IMR-90 (cell line): ENCODE results near the gene SBF1. TPM values are rescaled to one million over a fixed set of nuclear protein-coding genes. Genes with fewer than 3 reads are reported as not detected.

Experiments used
- ATAC-seq: fragments of 200-7000 bp; cut with Tn5 transposase; 2 replicates; pipeline ENCODE4 v1.9.1; 2020; ENCODE audit warnings: low read depth, mild to moderate bottlenecking, moderate library complexity
- BruUV-seq: library from RNA; stranded (reverse); fragments of 400-500 nt; replicated peaks from 2 replicates; lab custom pipeline; 2021; lab: Mats Ljungman, UMichigan
- CTCF ChIA-PET: fragments of 300-600 bp; formaldehyde crosslinking; extraction: SDS; loops from one replicate; lab custom pipeline; 2021; ENCODE audit warnings: antibody characterized with exemption; lab: Yijun Ruan, JAX
- POLR2A ChIA-PET: fragments of 300-600 bp; sonication (Branson Sonifier 250); formaldehyde crosslinking; loops from one replicate; lab custom pipeline; 2022; ENCODE audit warnings: antibody characterized with exemption; ENCODE audit not compliant: unreplicated experiment; lab: Charles Lee
- DNase-seq: peaks from one replicate; pipeline ENCODE4 v3.0.0; 2013
- H2AFZ ChIP-seq: replicated peaks from 2 replicates; pipeline ENCODE3; 2013; ENCODE audit warnings: low read length, mild to moderate bottlenecking; ENCODE audit not compliant: poor library complexity
- H2AK5ac ChIP-seq: 2 replicates; pipeline ENCODE4 v1.6.1; 2013; ENCODE audit warnings: low read depth, low read length, inconsistent platforms
- H2AK9ac ChIP-seq: replicated peaks from 2 replicates; pipeline ENCODE3; 2013; ENCODE audit warnings: mild to moderate bottlenecking, low read depth, low read length, moderate library complexity; ENCODE audit not compliant: poor library complexity
- H2BK120ac ChIP-seq: 2 replicates; pipeline ENCODE4 v1.6.1; 2013; ENCODE audit warnings: low read depth, low read length, inconsistent platforms
- H2BK15ac ChIP-seq: 3 replicates; pipeline ENCODE4 v1.6.1; 2013; ENCODE audit warnings: low read depth, low read length, inconsistent platforms
- H2BK20ac ChIP-seq: 2 replicates; pipeline ENCODE4 v1.6.1; 2013; ENCODE audit warnings: low read depth, mild to moderate bottlenecking, inconsistent platforms, low read length, moderate library complexity
- H2BK5ac ChIP-seq: 2 replicates; pipeline ENCODE4 v1.6.1; 2013; ENCODE audit warnings: mild to moderate bottlenecking, low read depth, low read length, inconsistent platforms; ENCODE audit not compliant: poor library complexity, severe bottlenecking
- H3K14ac ChIP-seq: replicated peaks from 2 replicates; pipeline ENCODE4 v1.6.1; 2013; ENCODE audit warnings: low read depth, low read length, inconsistent platforms
- H3K18ac ChIP-seq: 2 replicates; pipeline ENCODE4 v1.6.1; 2013; ENCODE audit warnings: low read depth, low read length, control low read depth
- H3K23ac ChIP-seq: 2 replicates; pipeline ENCODE4 v1.6.1; 2013; ENCODE audit warnings: low read depth, low read length, inconsistent platforms
- H3K27ac ChIP-seq: 2 replicates; pipeline ENCODE4 v1.5.1; 2013; ENCODE audit warnings: mild to moderate bottlenecking, control low read depth, low read length; ENCODE audit not compliant: insufficient read depth
- H3K27me3 ChIP-seq: 2 replicates; pipeline ENCODE4 v1.6.1; 2013; ENCODE audit warnings: low read length; ENCODE audit not compliant: control insufficient read depth, insufficient read depth
- H3K36me3 ChIP-seq: 2 replicates; pipeline ENCODE4 v1.6.1; 2013; ENCODE audit warnings: low read length, mixed read lengths; ENCODE audit not compliant: control insufficient read depth, insufficient read depth
- H3K4ac ChIP-seq: 2 replicates; pipeline ENCODE4 v1.6.1; 2013; ENCODE audit warnings: low read depth, low read length, inconsistent platforms
- H3K4me1 ChIP-seq: 2 replicates; pipeline ENCODE4 v1.6.1; 2013; ENCODE audit warnings: low read length, mixed read lengths; ENCODE audit not compliant: control insufficient read depth, insufficient read depth
- H3K4me2 ChIP-seq: 2 replicates; pipeline ENCODE4 v1.6.1; 2013; ENCODE audit warnings: low read depth, mild to moderate bottlenecking, control low read depth, low read length, moderate library complexity
- H3K4me3 ChIP-seq: 2 replicates; pipeline ENCODE4 v1.5.1; 2013; ENCODE audit warnings: low read depth, mild to moderate bottlenecking, control low read depth, low read length, moderate library complexity; ENCODE audit not compliant: insufficient read depth
- H3K56ac ChIP-seq: 2 replicates; pipeline ENCODE4 v1.6.1; 2013; ENCODE audit warnings: low read length, inconsistent platforms; ENCODE audit not compliant: insufficient read depth; ENCODE audit errors: extremely low read depth
- H3K79me1 ChIP-seq, 2 experiments: 2 replicates each; pipeline ENCODE4 v1.6.1; 2013; ENCODE audit warnings: low read length in 2 of 2, inconsistent platforms in 1 of 2, low read depth in 1 of 2
- H3K9ac ChIP-seq: 2 replicates; pipeline ENCODE4 v1.6.1; 2013; ENCODE audit warnings: low read depth, low read length, control low read depth
- H3K9me1 ChIP-seq: 2 replicates; pipeline ENCODE4 v1.6.1; 2013; ENCODE audit warnings: low read length, inconsistent platforms; ENCODE audit not compliant: insufficient read depth
- H3K9me3 ChIP-seq: 2 replicates; pipeline ENCODE4 v1.6.1; 2013; ENCODE audit warnings: low read length; ENCODE audit not compliant: control insufficient read depth, insufficient read depth
- H4K20me1 ChIP-seq: 2 replicates; pipeline ENCODE4 v1.6.1; 2013; ENCODE audit warnings: low read length, inconsistent platforms; ENCODE audit not compliant: insufficient read depth
- H4K5ac ChIP-seq: 2 replicates; pipeline ENCODE4 v1.6.1; 2013; ENCODE audit warnings: mild to moderate bottlenecking, low read depth, low read length, control low read depth
- H4K8ac ChIP-seq, 2 experiments: 2 replicates each; pipeline ENCODE4 v1.6.1; 2013; ENCODE audit warnings: low read depth in 2 of 2, low read length in 2 of 2, control low read depth in 1 of 2, inconsistent platforms in 1 of 2
- H4K91ac ChIP-seq: 2 replicates; pipeline ENCODE4 v1.6.1; 2013; ENCODE audit warnings: low read depth, low read length, inconsistent platforms; ENCODE audit not compliant: insufficient read depth
- BHLHE40 ChIP-seq: fragments of 150-350 bp; IDR thresholded peaks from 2 replicates; pipeline ENCODE4 v1.6.1; 2016; ENCODE audit warnings: mild to moderate bottlenecking, low read depth, low read length
- CEBPB ChIP-seq: IDR thresholded peaks from 2 replicates; pipeline ENCODE4 v1.6.1; 2012; ENCODE audit warnings: low read depth, low read length, improper control_type of control experiment
- CHD1 ChIP-seq: IDR thresholded peaks from 2 replicates; pipeline ENCODE4 v1.6.1; 2012; ENCODE audit warnings: low read depth, low read length, improper control_type of control experiment
- ELK1 ChIP-seq: fragments of 150-350 bp; IDR thresholded peaks from 2 replicates; pipeline ENCODE4 v1.6.1; 2016; ENCODE audit warnings: low read depth, mild to moderate bottlenecking, low read length, moderate library complexity, borderline replicate concordance
- FOS ChIP-seq: fragments of 150-350 bp; IDR thresholded peaks from 2 replicates; pipeline ENCODE4 v1.6.1; 2016; ENCODE audit warnings: low read depth, low read length
- MAZ ChIP-seq: IDR thresholded peaks from 2 replicates; pipeline ENCODE4 v1.6.1; 2012; ENCODE audit warnings: low read depth, mild to moderate bottlenecking, low read length, improper control_type of control experiment, moderate library complexity, borderline replicate concordance
- MXI1 ChIP-seq: IDR thresholded peaks from 2 replicates; pipeline ENCODE4 v1.6.1; 2012; ENCODE audit warnings: low read depth, mild to moderate bottlenecking, low read length, moderate library complexity, borderline replicate concordance
- NFE2L2 ChIP-seq: fragments of 150-350 bp; IDR thresholded peaks from 2 replicates; pipeline ENCODE4 v1.6.1; 2016; ENCODE audit warnings: low read depth, mild to moderate bottlenecking, low read length
- POLR2A ChIP-seq: IDR thresholded peaks from 2 replicates; pipeline ENCODE4 v1.6.1; 2012; ENCODE audit warnings: mild to moderate bottlenecking, low read depth, low read length
- RAD21 ChIP-seq: IDR thresholded peaks from 2 replicates; pipeline ENCODE4 v1.6.1; 2012; ENCODE audit warnings: low read length, improper control_type of control experiment
- RCOR1 ChIP-seq: IDR thresholded peaks from 2 replicates; pipeline ENCODE4 v1.6.1; 2012; ENCODE audit warnings: mild to moderate bottlenecking, low read length, improper control_type of control experiment; ENCODE audit not compliant: insufficient replicate concordance
- RFX5 ChIP-seq: IDR thresholded peaks from 2 replicates; pipeline ENCODE4 v1.8.0; 2012; ENCODE audit warnings: low read depth, mild to moderate bottlenecking, low read length, moderate library complexity
- SMC3 ChIP-seq: fragments of 150-350 bp; IDR thresholded peaks from 2 replicates; pipeline ENCODE4 v1.6.1; 2016; ENCODE audit warnings: low read depth, mild to moderate bottlenecking, antibody characterized with exemption, low read length, moderate library complexity
- USF2 ChIP-seq: fragments of 150-350 bp; IDR thresholded peaks from 2 replicates; pipeline ENCODE4 v1.6.1; 2017; ENCODE audit warnings: mild to moderate bottlenecking, antibody characterized with exemption, low read length, low read depth
- WGBS, 2 experiments: methylation state at CpG; one replicate each; pipeline versions ENCODE4 v1.1.5 to v1.1.7; 2013; ENCODE audit warnings: missing lambda C conversion rate in 2 of 2; ENCODE audit not compliant: insufficient read length in 1 of 2; ENCODE audit errors: extremely low coverage in 2 of 2; 5-methylcytosine and 5-hydroxymethylcytosine counted together
- dilution Hi-C: fragments of 300-500 bp; cut with HindIII; formaldehyde crosslinking; loops from one replicate; pipeline ENCODE4 v1.14.3; 2018; ENCODE audit warnings: low sequenced_read_pairs; ENCODE audit not compliant: unreplicated experiment
- in situ Hi-C: fragments of 300-500 bp; cut with MboI; formaldehyde crosslinking; loops from 3 replicates; pipeline ENCODE4 v1.14.3; 2019; ENCODE audit warnings: low sequenced_read_pairs, inconsistent platforms, mixed read lengths
- intact Hi-C: fragments of 100-400 bp; cut with micrococcal nuclease; formaldehyde crosslinking; loops from 2 replicates; pipeline ENCODE4 v1.10.0; 2022
- polyA plus RNA-seq, 3 experiments: library from polyadenylated mRNA; depleted of rRNA; stranded (reverse); fragments of >200 nt; gene quantifications; 2 replicates each; pipeline ENCODE4 v1.2.3, GENCODE V29; 2012; ENCODE audit warnings: low replicate concordance in 1 of 3
- total RNA-seq: library from RNA; depleted of rRNA; stranded (reverse); fragments of >200 nt; gene quantifications from 2 replicates; pipeline ENCODE4 v1.2.3, GENCODE V29; 2012
- TF ChIP-seq, protein P1 (sequence below): conservative IDR thresholded peaks from 2 replicates; pipeline ENCODE4 v1.5.1; 2012; ENCODE audit warnings: mild to moderate bottlenecking, low read depth, low read length, improper control_type of control experiment

The SBF1 gene
- total and polyA plus RNA-seq, 2 of the 4 experiments (the other 2 are of a cell fraction): 21.5 to 33.2 TPM

DNA sequence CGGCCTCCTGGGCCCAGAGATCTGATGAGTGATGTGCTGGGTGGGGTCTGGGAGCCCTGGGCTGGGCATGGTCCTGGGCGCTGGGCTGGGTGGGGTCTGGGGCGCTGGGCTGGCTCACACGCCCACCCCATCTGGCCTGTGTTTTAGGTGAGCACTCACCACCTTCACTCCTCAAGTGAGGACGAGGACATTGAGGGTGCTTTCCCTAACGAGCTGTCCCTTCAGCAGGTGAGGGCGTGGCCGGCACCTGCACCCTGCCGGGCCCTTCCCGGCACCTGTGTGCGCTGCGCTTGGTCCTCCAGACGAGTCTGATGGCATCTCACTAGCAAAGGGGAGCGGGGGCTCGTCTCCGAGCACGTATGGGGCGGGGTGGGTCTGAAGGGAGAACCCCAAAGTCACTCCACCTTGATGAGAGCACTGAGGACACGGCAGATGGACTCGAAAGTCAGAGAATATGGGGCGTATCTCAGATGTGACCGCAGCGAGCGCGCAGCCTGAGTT is 37.9 kb downstream of the SBF1 start:
- H3K4me2 ChIP-seq: no peak overlapping the region
- H4K91ac ChIP-seq: no peak overlapping the region
- TF ChIP-seq SMC3: no peak
- no peak for TF ChIP-seq USF2
- no peak for TF ChIP-seq NFE2L2
- no peak for TF ChIP-seq MXI1
- TF ChIP-seq RAD21: no peak
- TF ChIP-seq POLR2A: no peak
- TF ChIP-seq FOS: no peak
- no peak for TF ChIP-seq CEBPB
- TF ChIP-seq, protein P1, sequence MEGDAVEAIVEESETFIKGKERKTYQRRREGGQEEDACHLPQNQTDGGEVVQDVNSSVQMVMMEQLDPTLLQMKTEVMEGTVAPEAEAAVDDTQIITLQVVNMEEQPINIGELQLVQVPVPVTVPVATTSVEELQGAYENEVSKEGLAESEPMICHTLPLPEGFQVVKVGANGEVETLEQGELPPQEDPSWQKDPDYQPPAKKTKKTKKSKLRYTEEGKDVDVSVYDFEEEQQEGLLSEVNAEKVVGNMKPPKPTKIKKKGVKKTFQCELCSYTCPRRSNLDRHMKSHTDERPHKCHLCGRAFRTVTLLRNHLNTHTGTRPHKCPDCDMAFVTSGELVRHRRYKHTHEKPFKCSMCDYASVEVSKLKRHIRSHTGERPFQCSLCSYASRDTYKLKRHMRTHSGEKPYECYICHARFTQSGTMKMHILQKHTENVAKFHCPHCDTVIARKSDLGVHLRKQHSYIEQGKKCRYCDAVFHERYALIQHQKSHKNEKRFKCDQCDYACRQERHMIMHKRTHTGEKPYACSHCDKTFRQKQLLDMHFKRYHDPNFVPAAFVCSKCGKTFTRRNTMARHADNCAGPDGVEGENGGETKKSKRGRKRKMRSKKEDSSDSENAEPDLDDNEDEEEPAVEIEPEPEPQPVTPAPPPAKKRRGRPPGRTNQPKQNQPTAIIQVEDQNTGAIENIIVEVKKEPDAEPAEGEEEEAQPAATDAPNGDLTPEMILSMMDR: no peak
- TF ChIP-seq RCOR1: no peak
- no peak for TF ChIP-seq CHD1
- TF ChIP-seq BHLHE40: no peak
- no peak for TF ChIP-seq RFX5
- no peak for TF ChIP-seq ELK1
- TF ChIP-seq MAZ: no peak
- H4K8ac ChIP-seq: no peak overlapping the region
- H4K20me1 ChIP-seq: no peaks in the 10 kb centered on the region; the same call in 1 of the 2 replicates
- peaks cover 78% of the 10 kb centered on the region for H3K36me3 ChIP-seq
- H3K14ac ChIP-seq: no peak overlapping the region
- no peak overlapping the region for H2AFZ ChIP-seq
- no TSS peak for BruUV-seq
- no peak overlapping the region for H2BK120ac ChIP-seq
- H3K4ac ChIP-seq: no peak overlapping the region
- no peaks in the 10 kb centered on the region for H3K27me3 ChIP-seq
- H4K5ac ChIP-seq: no peak overlapping the region
- no peaks in the 10 kb centered on the region for H3K9me3 ChIP-seq
- no peak overlapping the region for H2BK20ac ChIP-seq
- 95% methylated on average over 12 of the region's 25 CpGs; no CpG with 5 or more reads in 1 of the 2 experiments for WGBS, 2 experiments
- H3K4me3 ChIP-seq: no peak overlapping the region
- ChIA-PET POLR2A (no interaction called here), CTCF (no interaction called here)
- no peaks in the 10 kb centered on the region for H3K9me1 ChIP-seq
- intact Hi-C loops (no loop called here), in situ Hi-C loops (no loop called here), dilution Hi-C loops (no loop called here)
- ATAC-seq (no peak), DNase-seq (no peak)
- no peaks in the 10 kb centered on the region for H3K4me1 ChIP-seq
- H3K18ac ChIP-seq: no peak overlapping the region
- H3K27ac ChIP-seq: no peak overlapping the region
- no peaks in the 10 kb centered on the region for H3K79me1 ChIP-seq
- H3K23ac ChIP-seq: no peak overlapping the region
- H2BK5ac ChIP-seq: no peak overlapping the region
- H2BK15ac ChIP-seq: no peak overlapping the region
- H3K56ac ChIP-seq: no peak overlapping the region
- H2AK5ac ChIP-seq: no peak overlapping the region
- H2AK9ac ChIP-seq: no peak overlapping the region
- H3K9ac ChIP-seq: no peak overlapping the region
